Fibroblast of the conjunctiva (primary cell): ENCODE results near the gene KPNA3.
"Not testable (repeated sequence)": the region's sequence is repeated elsewhere in the genome, so short reads cannot be mapped to it uniquely, and the experiment has no call there.

Experiments
- DNase-seq: peaks from one replicate; pipeline ENCODE4 v3.0.0-alpha.2; 2010; ENCODE audit warnings: low read depth

The KPNA3 gene, protein sequence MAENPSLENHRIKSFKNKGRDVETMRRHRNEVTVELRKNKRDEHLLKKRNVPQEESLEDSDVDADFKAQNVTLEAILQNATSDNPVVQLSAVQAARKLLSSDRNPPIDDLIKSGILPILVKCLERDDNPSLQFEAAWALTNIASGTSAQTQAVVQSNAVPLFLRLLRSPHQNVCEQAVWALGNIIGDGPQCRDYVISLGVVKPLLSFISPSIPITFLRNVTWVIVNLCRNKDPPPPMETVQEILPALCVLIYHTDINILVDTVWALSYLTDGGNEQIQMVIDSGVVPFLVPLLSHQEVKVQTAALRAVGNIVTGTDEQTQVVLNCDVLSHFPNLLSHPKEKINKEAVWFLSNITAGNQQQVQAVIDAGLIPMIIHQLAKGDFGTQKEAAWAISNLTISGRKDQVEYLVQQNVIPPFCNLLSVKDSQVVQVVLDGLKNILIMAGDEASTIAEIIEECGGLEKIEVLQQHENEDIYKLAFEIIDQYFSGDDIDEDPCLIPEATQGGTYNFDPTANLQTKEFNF

DNA sequence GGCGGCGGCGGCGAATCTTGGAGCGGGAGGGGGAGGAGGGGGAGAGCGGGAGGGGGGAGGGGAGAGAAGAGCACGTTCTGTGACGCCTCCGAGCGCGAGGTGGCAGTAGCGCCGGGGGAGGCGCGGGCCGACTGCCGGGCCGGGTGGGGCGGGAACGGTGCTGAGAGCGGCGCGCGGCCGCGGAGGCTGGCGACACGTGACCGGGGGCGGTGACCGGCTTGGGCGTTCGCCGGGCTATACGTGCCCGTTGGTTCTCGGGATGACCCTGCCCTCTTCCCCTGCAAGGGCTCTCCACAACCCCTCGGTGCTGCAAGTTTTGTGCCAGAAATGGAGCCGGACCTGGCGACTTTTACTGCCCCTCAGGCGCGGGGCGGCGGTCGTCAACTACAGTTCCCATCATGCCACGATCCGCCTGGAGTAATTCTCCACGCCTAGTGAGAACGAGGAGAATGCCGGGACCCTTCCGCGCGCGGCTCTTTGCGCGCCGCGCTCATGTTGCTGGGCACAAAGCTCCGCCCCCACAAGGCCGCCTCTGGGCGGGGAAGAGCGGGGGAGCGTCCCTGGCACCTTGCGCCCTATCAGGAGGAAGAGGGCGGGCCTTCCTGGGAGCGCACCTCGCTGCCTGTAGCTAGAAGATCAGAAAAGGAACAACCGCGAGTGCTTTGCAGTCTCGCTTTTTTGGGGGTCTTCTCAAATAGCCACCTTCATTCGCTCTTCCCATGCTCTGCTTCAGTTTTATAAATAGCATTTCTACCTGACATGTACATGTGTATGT is at the start of gene KPNA3:
Gene KPNA3, minus strand, starts transcription at position 133 of the 775 bp plus-strand sequence. CDS start 176 bp downstream, outside the sequence.
- DNase-seq: peak; percentile 91

GRCh38 chr13:49841964-49842363 is 49.5 kb upstream of the KPNA3 start:
- no peak for DNase-seq

- no peak for DNase-seq
Measured at GRCh38 chr13:49840675-49841074, 48.2 kb upstream of the KPNA3 start.

DNA sequence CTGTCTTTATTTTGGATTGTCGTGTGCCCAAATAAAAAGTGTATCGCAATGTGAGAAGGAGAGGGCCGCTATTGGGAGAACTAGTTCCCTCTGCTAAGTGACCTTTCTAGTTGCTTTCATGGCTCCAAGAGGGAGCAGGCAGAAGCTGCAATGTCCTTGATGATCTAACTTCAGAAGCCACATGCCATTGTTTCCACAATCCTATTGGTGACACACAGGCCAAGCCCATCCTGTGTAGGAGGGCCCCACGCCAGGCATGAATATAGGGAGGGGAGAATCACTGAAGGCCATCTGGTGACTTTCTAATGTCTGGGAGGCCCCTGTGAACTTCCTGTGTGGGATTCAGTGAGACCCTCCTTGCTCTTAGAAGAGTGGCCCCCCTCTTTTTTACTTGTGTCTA is 47.8 kb upstream of the KPNA3 start:
- DNase-seq: no peak

DNA sequence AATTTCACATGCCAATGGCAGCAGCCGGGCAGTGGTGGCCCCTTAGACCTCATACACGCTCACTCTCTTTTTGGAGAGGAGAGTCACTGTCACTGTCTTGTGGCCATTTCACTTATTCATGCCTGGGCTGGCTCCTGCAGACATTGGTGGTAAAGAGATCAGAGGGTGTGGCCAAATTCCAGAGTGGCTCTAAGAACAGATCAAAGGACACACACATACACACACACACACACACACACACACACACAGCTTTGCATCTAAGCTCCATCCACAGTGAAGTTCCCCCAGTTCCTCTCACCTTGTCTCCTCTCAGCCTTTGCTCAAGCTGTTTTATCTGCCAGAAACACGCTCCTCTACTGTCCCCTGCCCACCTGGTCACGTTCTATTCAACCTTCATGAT is 46.5 kb upstream of the KPNA3 start:
- DNase-seq: no peak

DNA sequence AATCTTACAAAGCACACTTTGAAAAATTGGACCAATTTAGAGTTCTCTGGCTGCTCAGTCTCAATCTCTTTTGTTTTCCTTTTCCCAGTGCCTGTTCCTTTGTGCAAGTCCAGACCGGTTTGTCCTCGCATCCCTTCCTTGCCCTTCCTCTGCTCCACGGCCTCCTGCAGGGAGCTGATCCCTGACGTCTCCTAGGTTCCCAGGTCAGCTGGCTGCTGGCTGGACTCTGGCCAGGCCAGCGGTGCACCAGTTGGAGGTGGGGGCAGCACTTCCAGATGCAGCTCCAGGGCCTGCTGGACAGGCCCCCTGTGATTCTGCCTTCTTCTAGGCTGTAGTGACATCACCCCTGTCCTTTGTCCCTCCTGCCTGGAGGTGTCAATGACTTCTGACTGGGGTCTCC is 44.0 kb upstream of the KPNA3 start:
- no peak for DNase-seq

DNA sequence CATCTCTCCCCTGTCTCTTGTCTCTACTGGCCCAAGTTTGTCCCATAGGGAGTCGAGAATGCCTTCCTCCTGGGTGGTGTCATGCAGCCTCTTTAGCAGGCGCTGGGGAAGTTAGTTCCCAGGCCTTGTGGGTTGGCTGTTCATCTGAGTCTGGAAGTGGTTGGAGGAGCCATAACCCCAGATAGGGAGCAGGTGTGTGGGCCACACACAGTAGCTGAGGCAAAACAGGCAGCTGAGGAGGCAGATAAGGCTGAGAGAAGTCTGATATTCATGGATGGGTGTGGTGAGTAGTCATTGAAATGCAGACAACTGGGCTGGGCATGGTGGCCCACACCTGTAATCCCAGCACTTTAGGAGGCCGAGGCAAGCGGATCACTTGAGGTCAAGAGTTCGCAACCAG is 40.9 kb upstream of the KPNA3 start:
- no peak for DNase-seq

DNA sequence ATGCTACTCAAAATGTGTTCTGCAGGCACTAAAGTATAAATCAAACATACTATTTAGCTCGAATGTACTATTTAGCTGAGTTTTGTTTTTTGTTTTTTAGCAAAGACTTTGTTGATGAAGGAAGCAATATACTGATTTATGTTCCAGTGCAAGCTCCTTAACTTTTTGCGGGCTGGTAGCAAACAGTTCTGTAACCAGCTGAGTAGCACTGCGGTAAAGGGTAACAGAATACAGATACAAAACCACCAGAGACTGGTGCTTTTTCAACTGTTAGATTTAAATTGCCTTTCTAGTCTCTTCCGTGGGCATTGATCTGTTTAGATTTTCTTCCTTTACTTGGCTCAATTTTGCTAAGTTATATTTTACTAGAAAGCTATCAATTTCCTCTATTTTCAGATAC is 39.0 kb upstream of the KPNA3 start:
- no peak for DNase-seq

- DNase-seq: no peak
Measured at GRCh38 chr13:49830721-49831120, 38.2 kb upstream of the KPNA3 start.

- no peak for DNase-seq
Measured at GRCh38 chr13:49829715-49830114, 37.2 kb upstream of the KPNA3 start.

GRCh38 chr13:49828453-49828852 is 36.0 kb upstream of the KPNA3 start:
- no peak for DNase-seq

GRCh38 chr13:49827891-49828290 is 35.4 kb upstream of the KPNA3 start:
- DNase-seq: no peak

GRCh38 chr13:49827336-49827735 is 34.9 kb upstream of the KPNA3 start:
- no peak for DNase-seq

DNA sequence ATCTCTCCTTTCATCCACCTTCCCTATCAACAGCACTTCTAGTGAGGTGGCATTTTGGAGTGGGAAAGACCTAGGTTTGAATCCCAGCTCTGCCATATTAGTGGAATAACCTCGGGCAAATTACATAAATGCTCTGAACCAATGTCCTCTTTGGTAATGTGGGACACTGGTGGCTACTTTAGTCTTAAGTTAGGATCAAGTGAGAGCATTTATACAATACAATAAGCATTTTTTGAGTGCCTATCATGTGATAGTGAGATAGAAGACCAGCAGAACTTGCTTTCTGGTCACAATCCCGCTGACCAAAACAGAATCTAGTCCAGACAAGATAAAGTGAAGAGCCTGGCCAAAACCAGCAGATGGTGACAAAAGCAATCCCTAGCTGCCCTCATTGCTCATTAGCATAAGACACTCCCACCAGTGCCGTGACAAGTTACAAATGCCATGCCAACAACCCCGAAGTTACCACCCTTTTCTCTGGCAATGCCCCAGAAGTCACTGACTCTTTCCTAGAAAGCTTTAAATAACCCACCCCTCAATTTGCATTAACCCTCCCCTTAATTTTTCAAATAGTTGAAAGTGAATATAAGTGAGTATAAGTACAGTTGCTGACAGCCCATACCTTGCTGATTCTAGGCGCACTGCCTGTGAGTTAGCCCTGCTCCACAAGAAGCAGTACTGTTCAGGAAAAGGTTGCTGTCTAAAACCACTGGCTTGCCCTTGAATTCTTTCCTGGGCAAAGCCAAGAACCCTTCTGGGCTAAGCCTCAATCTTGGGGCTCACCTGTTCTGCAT is 28.9 kb upstream of the KPNA3 start:
- DNase-seq: no peak

DNA sequence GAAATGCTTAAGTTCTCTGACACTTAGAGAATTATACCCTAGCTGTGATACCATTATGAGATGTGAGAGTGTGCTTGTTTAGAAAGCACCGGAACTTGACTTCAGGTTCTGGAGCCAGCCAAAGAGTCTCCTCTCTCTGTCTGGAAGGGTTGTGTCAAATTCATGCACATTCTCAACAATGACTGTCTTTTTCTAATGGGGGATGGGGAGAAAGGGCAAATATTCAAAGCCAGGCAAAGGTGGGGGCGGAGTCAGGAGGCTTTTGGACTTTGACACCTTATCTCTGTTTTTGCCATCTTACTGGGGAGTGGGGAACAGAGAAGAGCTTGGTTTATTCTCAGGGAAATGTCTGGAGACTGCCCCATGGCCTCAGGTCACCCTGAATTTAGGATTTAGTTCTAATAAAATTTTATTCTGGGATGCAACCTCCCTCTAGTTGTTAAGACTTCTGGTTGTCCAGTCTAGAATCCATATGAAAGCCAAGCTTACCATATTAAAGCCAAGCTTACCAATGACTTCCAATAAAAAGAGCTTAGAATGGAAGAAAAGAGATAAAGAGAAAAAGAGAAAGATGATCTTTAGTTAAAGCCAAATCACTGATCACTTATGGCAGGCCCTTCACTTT is 28.2 kb upstream of the KPNA3 start:
- no peak for DNase-seq

GRCh38 chr13:49816047-49816446 is 23.6 kb upstream of the KPNA3 start:
- DNase-seq: not testable (repeated sequence)

- no peak for DNase-seq
Measured at GRCh38 chr13:49814551-49815270, 22.2 kb upstream of the KPNA3 start.

DNA sequence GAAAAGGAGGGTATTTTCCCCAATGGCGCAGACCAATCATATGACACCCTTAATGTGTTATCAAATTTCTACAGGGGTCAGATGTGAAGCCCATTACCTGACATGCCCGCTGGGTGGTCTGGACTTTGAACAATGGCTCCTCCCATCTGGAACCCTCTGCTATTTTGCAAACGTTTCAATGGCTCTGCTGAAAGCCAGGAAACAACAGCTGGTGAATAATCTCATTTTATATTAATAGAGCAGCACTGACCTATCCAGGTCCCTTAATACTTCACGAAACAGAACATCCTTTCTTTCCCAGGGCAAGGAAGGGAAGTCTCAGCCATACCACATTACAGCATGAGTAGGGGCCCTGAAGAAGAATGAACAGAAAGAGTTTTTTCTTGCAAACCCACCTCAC is 20.3 kb upstream of the KPNA3 start:
- DNase-seq: no peak

- DNase-seq: no peak
Measured at GRCh38 chr13:49811527-49811908, 19.0 kb upstream of the KPNA3 start.

DNA sequence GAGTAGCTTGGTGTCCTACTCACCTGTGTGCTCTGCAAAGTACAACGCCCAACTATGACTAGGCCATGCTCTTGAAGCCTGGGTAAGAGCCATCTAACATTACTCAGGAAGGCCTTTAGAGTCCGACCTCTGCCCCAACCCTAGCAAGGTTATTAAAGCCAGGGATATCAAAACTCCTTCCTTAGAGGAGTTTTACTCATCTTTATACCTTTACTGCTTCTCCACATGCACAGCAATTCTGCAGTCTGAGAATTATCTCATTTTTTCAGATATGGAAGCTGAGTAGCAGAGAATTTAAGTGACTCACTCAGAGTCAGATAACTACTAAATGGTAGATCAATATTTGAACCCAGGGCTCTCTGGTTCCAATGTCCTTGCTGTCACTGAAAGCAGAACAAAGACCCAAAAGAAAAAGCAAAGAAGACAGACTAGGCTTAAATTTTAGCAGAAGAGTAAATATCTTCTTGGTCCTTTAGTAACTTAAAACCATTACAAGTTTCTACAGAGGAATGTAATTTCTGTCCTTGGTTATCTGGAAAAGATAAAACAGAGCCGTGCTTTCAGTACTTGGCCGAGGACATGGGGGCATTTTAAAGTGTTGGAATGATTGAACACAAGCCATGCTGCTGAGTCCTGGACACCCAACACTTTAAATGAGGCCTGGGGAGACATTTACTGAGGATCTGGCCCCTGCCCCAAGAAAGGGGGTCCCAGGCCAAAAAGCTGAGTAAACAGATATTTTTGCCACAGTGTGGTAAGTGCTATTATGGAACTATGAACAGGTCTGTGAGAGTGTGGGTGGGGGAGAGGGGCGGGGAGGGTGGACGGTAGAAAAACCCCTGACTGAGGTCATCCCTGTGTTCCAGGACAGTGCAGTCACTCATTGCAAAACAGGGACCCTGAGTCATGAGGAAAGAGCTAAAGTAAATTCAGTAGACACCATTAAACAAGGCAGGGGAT is 18.4 kb upstream of the KPNA3 start:
- DNase-seq: no peak
